ENCODE results near the gene BLM. TPM values are rescaled to one million over a fixed set of nuclear protein-coding genes. Genes with fewer than 3 reads are reported as not detected.
"Not testable (repeated sequence)": the region's sequence is repeated elsewhere in the genome, so short reads cannot be mapped to it uniquely, and the experiment has no call there.

Gene BLM
- total and polyA plus RNA-seq, 2 of the 8 experiments (the other 6 are each of a cell fraction or from before 2014, with no cell fraction given), result 15.2 to 46.7 TPM

DNA sequence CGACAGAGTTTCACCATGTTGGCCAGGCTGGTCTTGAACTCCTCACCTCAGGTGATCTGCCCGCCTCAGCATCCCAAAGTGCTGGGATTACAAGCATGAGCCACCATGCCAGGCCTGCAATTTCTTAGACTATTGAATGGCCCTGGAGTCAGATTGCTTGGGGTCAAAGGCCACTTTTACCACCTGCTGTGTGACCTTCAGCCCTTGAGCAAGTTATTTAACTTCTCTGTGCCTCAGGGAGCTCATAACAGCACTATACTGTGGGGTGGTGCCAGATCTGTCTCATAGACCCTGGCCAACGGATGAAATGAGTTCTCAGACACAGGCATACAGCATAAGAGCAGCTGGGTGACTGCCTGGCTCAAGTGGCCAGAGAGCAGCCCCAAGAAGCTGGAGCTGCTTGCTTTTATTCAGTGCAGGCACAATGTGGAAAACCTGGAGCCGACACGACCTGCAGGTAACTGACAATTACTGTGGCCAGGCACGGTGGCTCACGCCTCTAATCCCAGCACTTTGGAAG is 106.4 kb downstream of the BLM start (continued):
- TF ChIP-seq PHF8 (conservative IDR thresholded peaks at IDR 0.05; ENCODE audit: low read depth, low read length) (no peak), GABPA (IDR thresholded peaks at IDR 0.05; ENCODE audit: borderline replicate concordance, insufficient read depth, low read length) (no peak), ZNF274 (IDR thresholded peaks at IDR 0.05; ENCODE audit: borderline replicate concordance, extremely low read depth, low read length) (no peak), E2F6 (IDR thresholded peaks at IDR 0.05) (no peak), BACH1 (IDR thresholded peaks at IDR 0.05; ENCODE audit: low read length) (no peak)

- H3K4me2 ChIP-seq (ENCODE audit: insufficient read depth in 1 of 2, low read depth in 2 of 2, low read length in 2 of 2); H2BK20ac ChIP-seq (ENCODE audit: low read length); H2AFZ ChIP-seq (ENCODE audit: low read length); H2BK120ac ChIP-seq (replicated peaks; ENCODE audit: low read depth, low read length); H3K36me3 ChIP-seq (ENCODE audit: control insufficient read depth in 2 of 4, insufficient read depth in 4 of 4, low read length in 3 of 4); H3K23me2 ChIP-seq (ENCODE audit: low read depth, low read length); H2AK5ac ChIP-seq (ENCODE audit: low read depth, low read length); H3K23ac ChIP-seq (ENCODE audit: insufficient read length); H3K9ac ChIP-seq (replicated peaks in 1 of 4; ENCODE audit: extremely low read depth in 1 of 4, low read depth in 3 of 4, low read length in 3 of 4); H3K14ac ChIP-seq (ENCODE audit: insufficient read length); H3K9me3 ChIP-seq (ENCODE audit: insufficient read depth in 2 of 2, low read depth in 1 of 2, low read length in 1 of 2); H3K56ac ChIP-seq (replicated peaks; ENCODE audit: insufficient read length, low read depth, low read length); H4K8ac ChIP-seq (ENCODE audit: extremely low read depth, insufficient read depth, low read length); H3K18ac ChIP-seq (ENCODE audit: extremely low read depth, low read length); H3K27ac ChIP-seq (ENCODE audit: low read depth, low read length); FAIRE-seq; H2BK5ac ChIP-seq (ENCODE audit: low read depth, low read length); H3K4me3 ChIP-seq (ENCODE audit: extremely low read depth in 1 of 4, insufficient read depth in 2 of 4, low read depth in 3 of 4, low read length in 4 of 4); H3K27me3 ChIP-seq (replicated peaks in 1 of 4; ENCODE audit: control insufficient read depth in 3 of 4, extremely low read depth in 1 of 4, insufficient read depth in 3 of 4, low read length in 3 of 4); H3K4ac ChIP-seq (replicated peaks; ENCODE audit: insufficient read length, low read depth, low read length); H3K4me1 ChIP-seq (replicated peaks in 1 of 4; ENCODE audit: control insufficient read depth in 3 of 4, insufficient read depth in 4 of 4, low read length in 3 of 4); DNase-seq (ENCODE audit: low read depth in 1 of 2, low spot score in 2 of 2); H2BK12ac ChIP-seq (ENCODE audit: low read depth, low read length); H2BK15ac ChIP-seq (ENCODE audit: low read length); H4K5ac ChIP-seq (ENCODE audit: insufficient read length, low read depth, low read length); H4K20me1 ChIP-seq (replicated peaks in 1 of 2; ENCODE audit: control insufficient read depth in 1 of 2, insufficient read depth in 2 of 2, low read length in 2 of 2); H4K91ac ChIP-seq (replicated peaks; ENCODE audit: insufficient read length, low read length); H3K79me2 ChIP-seq (ENCODE audit: control insufficient read depth in 1 of 2, insufficient read depth in 2 of 2, low read length in 2 of 2); H3K79me1 ChIP-seq (ENCODE audit: low read depth, low read length): not testable (repeated sequence)
- WGBS, 2 experiments (ENCODE audit: extremely low coverage in 1 of 2, insufficient coverage in 1 of 2, insufficient read length in 1 of 2, insufficient replicate concordance in 2 of 2, low coverage in 1 of 2, low lambda C conversion rate in 2 of 2, missing lambda C conversion rate in 1 of 2), result 95% methylated on average over 36 of the region's 49 CpGs; no CpG with 5 or more reads in 1 of the 2 experiments
- CTCF ChIA-PET (ENCODE audit: partially characterized antibody), result interaction anchor here (1.1 to 10.9 kb wide), 6 partner anchors 8 to 343 kb away, joined by 3 to 54 read pairs (median 5); partner anchors contain the start of genes FES, HDDC3 and UNC45A
- POLR2A ChIA-PET (ENCODE audit: partially characterized antibody), result interaction anchor here (1.4 kb wide), 1 partner anchor 17 kb away, joined by 3 read pairs; no protein-coding TSS in a partner anchor
These were observed 108.2 kb downstream of the BLM start for GRCh38 chr15:90825115-90825899.

Measured in H1 (cell line).